NB4 (cell line): ENCODE measurements around the gene PPP1R9B.

Experiments
- CTCF ChIP-seq: IDR thresholded peaks from one replicate; pipeline ENCODE4 v1.5.1; 2012; ENCODE audit warnings: low read depth, low read length
- MAX ChIP-seq: IDR thresholded peaks from 2 replicates; pipeline ENCODE4 v1.6.1; 2011; ENCODE audit warnings: low read depth, low read length
- MYC ChIP-seq: IDR thresholded peaks from 2 replicates; pipeline ENCODE4 v1.6.1; 2011; ENCODE audit warnings: low read depth, low read length
- POLR2A ChIP-seq: IDR thresholded peaks from 2 replicates; pipeline ENCODE4 v1.6.1; 2011; ENCODE audit warnings: mild to moderate bottlenecking; ENCODE audit not compliant: insufficient read length; ENCODE audit errors: extremely low read depth

DNA sequence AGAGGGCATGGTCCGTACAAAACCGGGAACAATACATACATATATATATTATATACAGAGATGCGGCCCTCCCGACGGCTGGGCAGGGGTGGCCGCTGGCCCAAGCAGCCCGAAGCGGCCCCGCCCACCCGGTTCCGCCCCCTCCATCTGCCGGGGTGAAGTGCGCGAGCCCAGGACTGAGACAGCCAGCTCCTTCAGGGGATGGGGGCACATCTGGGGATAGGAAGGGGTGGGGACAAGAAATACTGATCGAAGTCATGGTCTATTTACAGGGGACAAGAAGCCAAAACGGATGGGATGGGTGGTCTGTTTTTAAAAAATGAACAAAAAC is 16.7 kb downstream of the PPP1R9B start:
- no peak for TF ChIP-seq POLR2A
- TF ChIP-seq CTCF: no peak
- TF ChIP-seq MAX: no peak
- no peak for TF ChIP-seq MYC
